Measurements from ENCODE around the gene ENO1. TPM values are rescaled to one million over a fixed set of nuclear protein-coding genes. Genes with fewer than 3 reads are reported as not detected.

The ENO1 gene
- total and polyA plus RNA-seq, 2 experiments from 2014 or later: 910 to 1,831 TPM

DNA sequence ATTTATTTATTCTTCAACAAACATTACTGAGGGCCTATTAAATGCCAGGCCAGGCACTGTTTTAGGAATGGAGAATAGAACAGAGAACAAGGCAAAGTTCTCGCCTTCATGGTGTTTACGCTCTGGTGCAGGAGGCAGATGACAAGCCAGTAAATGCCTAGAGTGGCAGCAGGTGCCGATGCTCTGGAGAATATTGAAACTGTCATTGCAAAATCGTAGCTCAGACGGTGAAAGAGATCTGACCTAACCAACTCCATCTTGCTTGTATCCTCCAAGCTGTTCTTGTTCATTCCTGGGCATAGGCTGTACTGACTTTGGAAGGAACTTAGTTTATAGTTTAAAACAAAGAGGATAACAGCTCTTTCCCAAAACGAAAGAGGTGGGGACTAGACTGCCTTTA, 13.5 kb upstream of the ENO1 start:
- peaks cover 6% of the 10 kb centered on the region for H3K27me3 Mint-ChIP-seq (ENCODE audit: insufficient read depth, low read depth, poor library complexity)
- no peaks in the 10 kb centered on the region for H3F3A ChIP-seq (replicated peaks; ENCODE audit: low read depth)
- no peak overlapping the region for H3K27ac ChIP-seq (ENCODE audit: low read depth)
- DNase-seq (ENCODE audit: low spot score): no peak
- no peak overlapping the region for H3K4me3 ChIP-seq
- H2AFZ ChIP-seq: no peak overlapping the region
- H3K36me3 Mint-ChIP-seq (ENCODE audit: low read depth): no peaks in the 10 kb centered on the region
- no peaks in the 10 kb centered on the region for H3K36me3 ChIP-seq (ENCODE audit: insufficient read depth)
- no peak overlapping the region for H3K27ac Mint-ChIP-seq
- no peaks in the 10 kb centered on the region; the same call in 1 of the 2 replicates for H3K4me1 ChIP-seq (ENCODE audit: insufficient read depth)
- no peak overlapping the region for H3K4me3 Mint-ChIP-seq
- H3K9me2 ChIP-seq (ENCODE audit: insufficient read depth): no peaks in the 10 kb centered on the region
- no peaks in the 10 kb centered on the region for H4K20me1 ChIP-seq (replicated peaks; ENCODE audit: insufficient read depth)
- ATAC-seq: no peak
- H3K27me3 ChIP-seq (ENCODE audit: insufficient read depth): no peaks in the 10 kb centered on the region
- no peaks in the 10 kb centered on the region for H3K9me3 Mint-ChIP-seq
- TF ChIP-seq EZH2 (IDR thresholded peaks at IDR 0.05; ENCODE audit: low read depth, unreplicated experiment): no peak
- no peak for TF ChIP-seq CREB1 (CRISPR knock-in tag; IDR thresholded peaks at IDR 0.05; ENCODE audit: low read depth)
- TF ChIP-seq POLR2AphosphoS5 (IDR thresholded peaks at IDR 0.05; ENCODE audit: low read depth): no peak
- TF ChIP-seq JUNB (IDR thresholded peaks at IDR 0.05; ENCODE audit: unreplicated experiment): no peak
- TF ChIP-seq ZNF114 (CRISPR knock-in tag; IDR thresholded peaks at IDR 0.05): no peak
- no peak for TF ChIP-seq EZH2phosphoT487 (IDR thresholded peaks at IDR 0.05; ENCODE audit: unreplicated experiment)
- TF ChIP-seq, protein P1, sequence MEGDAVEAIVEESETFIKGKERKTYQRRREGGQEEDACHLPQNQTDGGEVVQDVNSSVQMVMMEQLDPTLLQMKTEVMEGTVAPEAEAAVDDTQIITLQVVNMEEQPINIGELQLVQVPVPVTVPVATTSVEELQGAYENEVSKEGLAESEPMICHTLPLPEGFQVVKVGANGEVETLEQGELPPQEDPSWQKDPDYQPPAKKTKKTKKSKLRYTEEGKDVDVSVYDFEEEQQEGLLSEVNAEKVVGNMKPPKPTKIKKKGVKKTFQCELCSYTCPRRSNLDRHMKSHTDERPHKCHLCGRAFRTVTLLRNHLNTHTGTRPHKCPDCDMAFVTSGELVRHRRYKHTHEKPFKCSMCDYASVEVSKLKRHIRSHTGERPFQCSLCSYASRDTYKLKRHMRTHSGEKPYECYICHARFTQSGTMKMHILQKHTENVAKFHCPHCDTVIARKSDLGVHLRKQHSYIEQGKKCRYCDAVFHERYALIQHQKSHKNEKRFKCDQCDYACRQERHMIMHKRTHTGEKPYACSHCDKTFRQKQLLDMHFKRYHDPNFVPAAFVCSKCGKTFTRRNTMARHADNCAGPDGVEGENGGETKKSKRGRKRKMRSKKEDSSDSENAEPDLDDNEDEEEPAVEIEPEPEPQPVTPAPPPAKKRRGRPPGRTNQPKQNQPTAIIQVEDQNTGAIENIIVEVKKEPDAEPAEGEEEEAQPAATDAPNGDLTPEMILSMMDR (conservative IDR thresholded peaks at IDR 0.05; ENCODE audit: low read depth in 2 of 2): no peak
- TF ChIP-seq NANOG (IDR thresholded peaks at IDR 0.05; ENCODE audit: borderline replicate concordance): no peak
- TF ChIP-seq, protein P2, sequence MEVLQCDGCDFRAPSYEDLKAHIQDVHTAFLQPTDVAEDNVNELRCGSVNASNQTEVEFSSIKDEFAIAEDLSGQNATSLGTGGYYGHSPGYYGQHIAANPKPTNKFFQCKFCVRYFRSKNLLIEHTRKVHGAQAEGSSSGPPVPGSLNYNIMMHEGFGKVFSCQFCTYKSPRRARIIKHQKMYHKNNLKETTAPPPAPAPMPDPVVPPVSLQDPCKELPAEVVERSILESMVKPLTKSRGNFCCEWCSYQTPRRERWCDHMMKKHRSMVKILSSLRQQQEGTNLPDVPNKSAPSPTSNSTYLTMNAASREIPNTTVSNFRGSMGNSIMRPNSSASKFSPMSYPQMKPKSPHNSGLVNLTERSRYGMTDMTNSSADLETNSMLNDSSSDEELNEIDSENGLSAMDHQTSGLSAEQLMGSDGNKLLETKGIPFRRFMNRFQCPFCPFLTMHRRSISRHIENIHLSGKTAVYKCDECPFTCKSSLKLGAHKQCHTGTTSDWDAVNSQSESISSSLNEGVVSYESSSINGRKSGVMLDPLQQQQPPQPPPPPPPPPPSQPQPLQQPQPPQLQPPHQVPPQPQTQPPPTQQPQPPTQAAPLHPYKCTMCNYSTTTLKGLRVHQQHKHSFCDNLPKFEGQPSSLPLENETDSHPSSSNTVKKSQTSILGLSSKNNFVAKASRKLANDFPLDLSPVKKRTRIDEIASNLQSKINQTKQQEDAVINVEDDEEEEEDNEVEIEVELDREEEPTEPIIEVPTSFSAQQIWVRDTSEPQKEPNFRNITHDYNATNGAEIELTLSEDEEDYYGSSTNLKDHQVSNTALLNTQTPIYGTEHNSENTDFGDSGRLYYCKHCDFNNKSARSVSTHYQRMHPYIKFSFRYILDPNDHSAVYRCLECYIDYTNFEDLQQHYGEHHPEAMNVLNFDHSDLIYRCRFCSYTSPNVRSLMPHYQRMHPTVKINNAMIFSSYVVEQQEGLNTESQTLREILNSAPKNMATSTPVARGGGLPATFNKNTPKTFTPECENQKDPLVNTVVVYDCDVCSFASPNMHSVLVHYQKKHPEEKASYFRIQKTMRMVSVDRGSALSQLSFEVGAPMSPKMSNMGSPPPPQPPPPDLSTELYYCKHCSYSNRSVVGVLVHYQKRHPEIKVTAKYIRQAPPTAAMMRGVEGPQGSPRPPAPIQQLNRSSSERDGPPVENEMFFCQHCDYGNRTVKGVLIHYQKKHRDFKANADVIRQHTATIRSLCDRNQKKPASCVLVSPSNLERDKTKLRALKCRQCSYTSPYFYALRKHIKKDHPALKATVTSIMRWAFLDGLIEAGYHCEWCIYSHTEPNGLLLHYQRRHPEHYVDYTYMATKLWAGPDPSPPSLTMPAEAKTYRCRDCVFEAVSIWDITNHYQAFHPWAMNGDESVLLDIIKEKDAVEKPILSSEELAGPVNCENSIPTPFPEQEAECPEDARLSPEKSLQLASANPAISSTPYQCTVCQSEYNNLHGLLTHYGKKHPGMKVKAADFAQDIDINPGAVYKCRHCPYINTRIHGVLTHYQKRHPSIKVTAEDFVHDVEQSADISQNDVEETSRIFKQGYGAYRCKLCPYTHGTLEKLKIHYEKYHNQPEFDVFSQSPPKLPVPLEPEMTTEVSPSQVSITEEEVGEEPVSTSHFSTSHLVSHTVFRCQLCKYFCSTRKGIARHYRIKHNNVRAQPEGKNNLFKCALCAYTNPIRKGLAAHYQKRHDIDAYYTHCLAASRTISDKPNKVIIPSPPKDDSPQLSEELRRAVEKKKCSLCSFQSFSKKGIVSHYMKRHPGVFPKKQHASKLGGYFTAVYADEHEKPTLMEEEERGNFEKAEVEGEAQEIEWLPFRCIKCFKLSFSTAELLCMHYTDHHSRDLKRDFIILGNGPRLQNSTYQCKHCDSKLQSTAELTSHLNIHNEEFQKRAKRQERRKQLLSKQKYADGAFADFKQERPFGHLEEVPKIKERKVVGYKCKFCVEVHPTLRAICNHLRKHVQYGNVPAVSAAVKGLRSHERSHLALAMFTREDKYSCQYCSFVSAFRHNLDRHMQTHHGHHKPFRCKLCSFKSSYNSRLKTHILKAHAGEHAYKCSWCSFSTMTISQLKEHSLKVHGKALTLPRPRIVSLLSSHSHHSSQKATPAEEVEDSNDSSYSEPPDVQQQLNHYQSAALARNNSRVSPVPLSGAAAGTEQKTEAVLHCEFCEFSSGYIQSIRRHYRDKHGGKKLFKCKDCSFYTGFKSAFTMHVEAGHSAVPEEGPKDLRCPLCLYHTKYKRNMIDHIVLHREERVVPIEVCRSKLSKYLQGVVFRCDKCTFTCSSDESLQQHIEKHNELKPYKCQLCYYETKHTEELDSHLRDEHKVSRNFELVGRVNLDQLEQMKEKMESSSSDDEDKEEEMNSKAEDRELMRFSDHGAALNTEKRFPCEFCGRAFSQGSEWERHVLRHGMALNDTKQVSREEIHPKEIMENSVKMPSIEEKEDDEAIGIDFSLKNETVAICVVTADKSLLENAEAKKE (CRISPR knock-in tag; IDR thresholded peaks at IDR 0.05): no peak
- TF ChIP-seq, protein P3, sequence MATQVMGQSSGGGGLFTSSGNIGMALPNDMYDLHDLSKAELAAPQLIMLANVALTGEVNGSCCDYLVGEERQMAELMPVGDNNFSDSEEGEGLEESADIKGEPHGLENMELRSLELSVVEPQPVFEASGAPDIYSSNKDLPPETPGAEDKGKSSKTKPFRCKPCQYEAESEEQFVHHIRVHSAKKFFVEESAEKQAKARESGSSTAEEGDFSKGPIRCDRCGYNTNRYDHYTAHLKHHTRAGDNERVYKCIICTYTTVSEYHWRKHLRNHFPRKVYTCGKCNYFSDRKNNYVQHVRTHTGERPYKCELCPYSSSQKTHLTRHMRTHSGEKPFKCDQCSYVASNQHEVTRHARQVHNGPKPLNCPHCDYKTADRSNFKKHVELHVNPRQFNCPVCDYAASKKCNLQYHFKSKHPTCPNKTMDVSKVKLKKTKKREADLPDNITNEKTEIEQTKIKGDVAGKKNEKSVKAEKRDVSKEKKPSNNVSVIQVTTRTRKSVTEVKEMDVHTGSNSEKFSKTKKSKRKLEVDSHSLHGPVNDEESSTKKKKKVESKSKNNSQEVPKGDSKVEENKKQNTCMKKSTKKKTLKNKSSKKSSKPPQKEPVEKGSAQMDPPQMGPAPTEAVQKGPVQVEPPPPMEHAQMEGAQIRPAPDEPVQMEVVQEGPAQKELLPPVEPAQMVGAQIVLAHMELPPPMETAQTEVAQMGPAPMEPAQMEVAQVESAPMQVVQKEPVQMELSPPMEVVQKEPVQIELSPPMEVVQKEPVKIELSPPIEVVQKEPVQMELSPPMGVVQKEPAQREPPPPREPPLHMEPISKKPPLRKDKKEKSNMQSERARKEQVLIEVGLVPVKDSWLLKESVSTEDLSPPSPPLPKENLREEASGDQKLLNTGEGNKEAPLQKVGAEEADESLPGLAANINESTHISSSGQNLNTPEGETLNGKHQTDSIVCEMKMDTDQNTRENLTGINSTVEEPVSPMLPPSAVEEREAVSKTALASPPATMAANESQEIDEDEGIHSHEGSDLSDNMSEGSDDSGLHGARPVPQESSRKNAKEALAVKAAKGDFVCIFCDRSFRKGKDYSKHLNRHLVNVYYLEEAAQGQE (IDR thresholded peaks at IDR 0.05; ENCODE audit: unreplicated experiment): no peak
- TF ChIP-seq STAT1 (IDR thresholded peaks at IDR 0.05; ENCODE audit: unreplicated experiment): no peak
- TF ChIP-seq, protein P4, sequence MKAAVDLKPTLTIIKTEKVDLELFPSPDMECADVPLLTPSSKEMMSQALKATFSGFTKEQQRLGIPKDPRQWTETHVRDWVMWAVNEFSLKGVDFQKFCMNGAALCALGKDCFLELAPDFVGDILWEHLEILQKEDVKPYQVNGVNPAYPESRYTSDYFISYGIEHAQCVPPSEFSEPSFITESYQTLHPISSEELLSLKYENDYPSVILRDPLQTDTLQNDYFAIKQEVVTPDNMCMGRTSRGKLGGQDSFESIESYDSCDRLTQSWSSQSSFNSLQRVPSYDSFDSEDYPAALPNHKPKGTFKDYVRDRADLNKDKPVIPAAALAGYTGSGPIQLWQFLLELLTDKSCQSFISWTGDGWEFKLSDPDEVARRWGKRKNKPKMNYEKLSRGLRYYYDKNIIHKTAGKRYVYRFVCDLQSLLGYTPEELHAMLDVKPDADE (IDR thresholded peaks at IDR 0.05): no peak
- no peak for TF ChIP-seq ZNF331 (CRISPR knock-in tag; IDR thresholded peaks at IDR 0.05; ENCODE audit: low read depth)
- peaks cover 3% of the 10 kb centered on the region; the same call in 1 of the 3 replicates for H3K4me1 Mint-ChIP-seq
- no peak overlapping the region for H3K4me2 ChIP-seq
- no peaks in the 10 kb centered on the region for H3K79me2 ChIP-seq (replicated peaks; ENCODE audit: insufficient read depth)
